GM23338 (cell line): Measurements from ENCODE around the gene PVR.

Experiments used
- CREB1 ChIP-seq: fragments of 250-450 bp; sonication (Bioruptor Pico); IDR thresholded peaks from 2 replicates; pipeline ENCODE4 v1.5.0; 2020; ENCODE audit warnings: low read depth, mild to moderate bottlenecking, moderate library complexity
- EZH2 ChIP-seq: fragments of 200-600 bp; sonication (generic); IDR thresholded peaks from one replicate; pipeline ENCODE4 v1.8.0; 2017; ENCODE audit warnings: antibody characterized with exemption, mild to moderate bottlenecking, low read depth; ENCODE audit not compliant: unreplicated experiment
- EZH2phosphoT487 ChIP-seq: fragments of 200-600 bp; sonication (generic); IDR thresholded peaks from one replicate; pipeline ENCODE4 v1.8.1; 2018; ENCODE audit warnings: antibody characterized with exemption; ENCODE audit not compliant: unreplicated experiment
- JUNB ChIP-seq: IDR thresholded peaks from one replicate; pipeline ENCODE4 v1.6.1; 2016; ENCODE audit warnings: antibody characterized with exemption; ENCODE audit not compliant: unreplicated experiment
- NANOG ChIP-seq: IDR thresholded peaks from 2 replicates; pipeline ENCODE4 v1.6.1; 2016; ENCODE audit warnings: antibody characterized with exemption, borderline replicate concordance
- POLR2AphosphoS5 ChIP-seq: IDR thresholded peaks from 2 replicates; pipeline ENCODE4 v1.6.1; 2016; ENCODE audit warnings: antibody characterized with exemption, low read depth
- STAT1 ChIP-seq: IDR thresholded peaks from one replicate; pipeline ENCODE4 v1.6.1; 2016; ENCODE audit warnings: antibody characterized with exemption; ENCODE audit not compliant: unreplicated experiment
- TF ChIP-seq, protein P1 (sequence below), 2 experiments: fragments of 200-600 bp in 1 of 2; sonication (generic) in 1 of 2; conservative IDR thresholded peaks; 2 replicates each; pipeline versions ENCODE4 v1.5.1 to v1.6.1; 2016 to 2017; ENCODE audit warnings: antibody characterized with exemption in 2 of 2, low read depth in 2 of 2, mild to moderate bottlenecking in 2 of 2, moderate library complexity in 1 of 2

DNA sequence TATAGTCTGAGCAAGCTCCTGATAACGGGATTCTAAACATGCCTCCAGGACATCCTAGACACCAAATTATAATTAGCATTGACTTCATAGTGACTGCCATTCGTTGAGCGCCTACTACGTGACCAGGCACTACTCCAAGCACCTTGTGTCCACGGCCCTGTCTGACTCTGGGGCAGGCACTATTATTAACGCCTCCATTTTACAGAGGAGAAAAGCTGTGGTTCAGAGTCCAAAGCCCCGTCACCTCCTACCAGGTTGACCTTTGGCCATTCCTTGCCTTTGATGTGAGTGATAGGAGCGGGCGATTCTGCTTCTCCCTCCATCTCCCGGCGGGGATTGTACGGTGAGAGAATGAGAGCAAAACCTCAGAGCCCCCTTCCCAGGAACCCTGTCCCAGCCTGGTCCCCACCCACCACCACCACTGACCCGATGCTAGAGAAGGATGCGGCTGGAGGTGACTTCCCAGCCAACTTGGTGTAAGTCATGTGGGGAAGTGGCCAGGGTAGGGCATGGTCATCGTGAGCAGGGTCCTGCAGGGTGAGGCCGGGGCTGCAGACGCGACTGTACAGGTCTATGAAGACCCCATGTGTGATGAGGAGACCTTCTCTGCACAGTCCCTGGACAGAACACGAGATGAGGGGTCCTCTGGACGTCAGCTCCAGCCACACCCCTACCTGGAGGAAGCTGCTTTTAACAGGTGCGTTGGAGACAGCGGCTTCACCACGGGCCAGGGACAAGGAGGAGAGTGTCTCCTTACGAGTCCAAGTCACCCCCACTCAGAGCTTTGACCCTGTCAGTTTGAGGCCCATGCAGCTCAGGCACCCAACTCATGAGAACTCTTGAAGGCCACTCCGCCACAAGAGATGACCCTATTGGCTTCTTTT, 30.2 kb upstream of the PVR start, which contains the start of gene IGSF23:
- TF ChIP-seq, protein P1, sequence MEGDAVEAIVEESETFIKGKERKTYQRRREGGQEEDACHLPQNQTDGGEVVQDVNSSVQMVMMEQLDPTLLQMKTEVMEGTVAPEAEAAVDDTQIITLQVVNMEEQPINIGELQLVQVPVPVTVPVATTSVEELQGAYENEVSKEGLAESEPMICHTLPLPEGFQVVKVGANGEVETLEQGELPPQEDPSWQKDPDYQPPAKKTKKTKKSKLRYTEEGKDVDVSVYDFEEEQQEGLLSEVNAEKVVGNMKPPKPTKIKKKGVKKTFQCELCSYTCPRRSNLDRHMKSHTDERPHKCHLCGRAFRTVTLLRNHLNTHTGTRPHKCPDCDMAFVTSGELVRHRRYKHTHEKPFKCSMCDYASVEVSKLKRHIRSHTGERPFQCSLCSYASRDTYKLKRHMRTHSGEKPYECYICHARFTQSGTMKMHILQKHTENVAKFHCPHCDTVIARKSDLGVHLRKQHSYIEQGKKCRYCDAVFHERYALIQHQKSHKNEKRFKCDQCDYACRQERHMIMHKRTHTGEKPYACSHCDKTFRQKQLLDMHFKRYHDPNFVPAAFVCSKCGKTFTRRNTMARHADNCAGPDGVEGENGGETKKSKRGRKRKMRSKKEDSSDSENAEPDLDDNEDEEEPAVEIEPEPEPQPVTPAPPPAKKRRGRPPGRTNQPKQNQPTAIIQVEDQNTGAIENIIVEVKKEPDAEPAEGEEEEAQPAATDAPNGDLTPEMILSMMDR (conservative IDR thresholded peaks at IDR 0.05; ENCODE audit: low read depth in 2 of 2) = no peak
- TF ChIP-seq STAT1 = no peak
- no peak for TF ChIP-seq JUNB
- no peak for TF ChIP-seq EZH2
- no peak for TF ChIP-seq POLR2AphosphoS5
- no peak for TF ChIP-seq CREB1
- no peak for TF ChIP-seq NANOG
- TF ChIP-seq EZH2phosphoT487 = no peak
